HEK293 (cell line): ENCODE results near the gene SFMBT2.

Source experiments
- CTCF ChIA-PET: fragments of 350-600 bp; formaldehyde crosslinking; extraction: SDS; loops from one replicate; lab custom pipeline; 2021; ENCODE audit warnings: antibody characterized with exemption; lab: Yijun Ruan, JAX
- POLR2A ChIA-PET: fragments of 300-600 bp; formaldehyde crosslinking; extraction: SDS; loops from one replicate; lab custom pipeline; 2020; ENCODE audit warnings: antibody characterized with exemption, inconsistent platforms; lab: Yijun Ruan, JAX
- H3K27ac ChIP-seq: fragments of 200-500 bp; sonication (Bioruptor generic); 2 replicates; pipeline ENCODE4 v1.5.1; 2014; ENCODE audit warnings: low read depth, low read length, control low read depth, inconsistent platforms; ENCODE audit errors: extremely low read depth
- H3K36me3 ChIP-seq, 2 experiments: fragments of 200-500 bp in 1 of 2; sonication (Bioruptor generic) in 1 of 2; 1 replicate in 1 of 2; 2 replicates in 1 of 2; pipeline ENCODE4 v1.5.1; 2014 to 2017; ENCODE audit warnings: inconsistent platforms in 2 of 2, low read length in 2 of 2; ENCODE audit not compliant: control insufficient read depth in 2 of 2, insufficient read depth in 1 of 2
- H3K4me1 ChIP-seq: fragments of 200-500 bp; sonication (Bioruptor generic); 2 replicates; pipeline ENCODE4 v1.5.1; 2014; ENCODE audit warnings: mild to moderate bottlenecking, low read length, inconsistent platforms; ENCODE audit not compliant: control insufficient read depth, insufficient read depth
- H3K4me3 ChIP-seq: 2 replicates; pipeline ENCODE4 v1.5.1; 2011; ENCODE audit warnings: low read depth, mild to moderate bottlenecking, control low read depth, low read length, moderate library complexity
- H3K9me3 ChIP-seq: fragments of 200-500 bp; sonication (Bioruptor generic); 2 replicates; pipeline ENCODE4 v1.5.1; 2014; ENCODE audit warnings: low read depth, low read length, inconsistent platforms; ENCODE audit not compliant: control insufficient read depth, insufficient read depth
- FEZF1 ChIP-seq: fragments of 450-650 bp; formaldehyde crosslinking; IDR thresholded peaks from 2 replicates; pipeline ENCODE4 v1.5.1; 2016; ENCODE audit warnings: missing biosample characterization, missing genetic modification characterization
- IKZF3 ChIP-seq: fragments of 450-650 bp; IDR thresholded peaks from 2 replicates; pipeline ENCODE4 v1.5.0; 2018; ENCODE audit warnings: missing biosample characterization, mild to moderate bottlenecking, missing genetic modification characterization, moderate library complexity
- ZBTB26 ChIP-seq: fragments of 450-650 bp; formaldehyde crosslinking; optimal IDR thresholded peaks from 2 replicates; pipeline ENCODE3; 2016; ENCODE audit warnings: missing biosample characterization, mild to moderate bottlenecking, missing genetic modification characterization
- ZFP3 ChIP-seq: fragments of 450-650 bp; formaldehyde crosslinking; IDR thresholded peaks from 2 replicates; pipeline ENCODE4 v1.5.1; 2016; ENCODE audit warnings: low read depth, missing biosample characterization, missing genetic modification characterization
- ZFP41 ChIP-seq: fragments of 450-650 bp; formaldehyde crosslinking; IDR thresholded peaks from 2 replicates; pipeline ENCODE4 v1.5.1; 2016; ENCODE audit warnings: missing biosample characterization, missing genetic modification characterization, borderline replicate concordance
- ZIC2 ChIP-seq: fragments of 450-650 bp; formaldehyde crosslinking; IDR thresholded peaks from 2 replicates; pipeline ENCODE4 v1.5.1; 2016; ENCODE audit warnings: missing biosample characterization, missing genetic modification characterization
- ZNF157 ChIP-seq: fragments of 450-650 bp; formaldehyde crosslinking; IDR thresholded peaks from 2 replicates; pipeline ENCODE4 v1.5.1; 2016; ENCODE audit warnings: missing biosample characterization, missing genetic modification characterization
- ZNF23 ChIP-seq: fragments of 450-650 bp; formaldehyde crosslinking; IDR thresholded peaks from 2 replicates; pipeline ENCODE4 v1.5.1; 2016; ENCODE audit warnings: missing biosample characterization, missing genetic modification characterization, borderline replicate concordance
- ZNF239 ChIP-seq: fragments of 450-650 bp; formaldehyde crosslinking; IDR thresholded peaks from 2 replicates; pipeline ENCODE4 v1.5.1; 2016; ENCODE audit warnings: missing biosample characterization, missing genetic modification characterization
- ZNF341 ChIP-seq: fragments of 450-650 bp; formaldehyde crosslinking; IDR thresholded peaks from 2 replicates; pipeline ENCODE4; 2016; ENCODE audit warnings: low read depth, missing biosample characterization, missing genetic modification characterization
- ZNF350 ChIP-seq: fragments of 450-650 bp; formaldehyde crosslinking; IDR thresholded peaks from 2 replicates; pipeline ENCODE4 v1.5.0; 2017; ENCODE audit warnings: missing biosample characterization, mild to moderate bottlenecking, missing genetic modification characterization
- ZNF391 ChIP-seq: fragments of 450-650 bp; formaldehyde crosslinking; IDR thresholded peaks from 2 replicates; pipeline ENCODE4 v1.5.1; 2016; ENCODE audit warnings: low read depth, missing biosample characterization, missing genetic modification characterization, borderline replicate concordance
- ZNF433 ChIP-seq: fragments of 450-650 bp; formaldehyde crosslinking; IDR thresholded peaks from 2 replicates; pipeline ENCODE4 v1.5.1; 2016; ENCODE audit warnings: missing biosample characterization, missing genetic modification characterization, low read depth
- ZNF513 ChIP-seq: fragments of 450-650 bp; IDR thresholded peaks from 2 replicates; pipeline ENCODE4 v1.5.1; 2018; ENCODE audit warnings: missing biosample characterization, missing genetic modification characterization
- ZNF544 ChIP-seq: fragments of 450-650 bp; formaldehyde crosslinking; IDR thresholded peaks from 2 replicates; pipeline ENCODE4 v1.5.0; 2017; ENCODE audit warnings: missing biosample characterization, missing genetic modification characterization
- ZNF555 ChIP-seq: fragments of 450-650 bp; formaldehyde crosslinking; conservative IDR thresholded peaks from 2 replicates; pipeline ENCODE4 v1.5.1; 2017; ENCODE audit warnings: missing biosample characterization, mild to moderate bottlenecking, missing genetic modification characterization, inconsistent platforms
- ZNF600 ChIP-seq: fragments of 450-650 bp; formaldehyde crosslinking; IDR thresholded peaks from 2 replicates; pipeline ENCODE4 v1.5.1; 2016; ENCODE audit warnings: missing biosample characterization, missing genetic modification characterization
- ZNF660 ChIP-seq: fragments of 450-650 bp; IDR thresholded peaks from 2 replicates; pipeline ENCODE4 v1.5.1; 2018; ENCODE audit warnings: missing biosample characterization, mild to moderate bottlenecking, missing genetic modification characterization
- ZNF670 ChIP-seq: fragments of 450-650 bp; formaldehyde crosslinking; IDR thresholded peaks from 2 replicates; pipeline ENCODE4 v1.5.1; 2016; ENCODE audit warnings: missing biosample characterization, missing genetic modification characterization, low read depth
- ZNF768 ChIP-seq: fragments of 450-650 bp; formaldehyde crosslinking; IDR thresholded peaks from 2 replicates; pipeline ENCODE4 v1.5.1; 2018; ENCODE audit warnings: missing biosample characterization, mild to moderate bottlenecking, missing genetic modification characterization
- ZNF792 ChIP-seq: fragments of 450-650 bp; formaldehyde crosslinking; IDR thresholded peaks from 2 replicates; pipeline ENCODE4 v1.5.1; 2016; ENCODE audit warnings: missing biosample characterization, missing genetic modification characterization
- ZNF843 ChIP-seq: fragments of 450-650 bp; formaldehyde crosslinking; IDR thresholded peaks from 2 replicates; pipeline ENCODE4 v1.5.1; 2016; ENCODE audit warnings: missing biosample characterization, missing genetic modification characterization
- TF ChIP-seq, protein P1 (sequence below): fragments of 450-650 bp; formaldehyde crosslinking; IDR thresholded peaks from 2 replicates; pipeline ENCODE4 v1.5.1; 2016; ENCODE audit warnings: missing biosample characterization, missing genetic modification characterization
- TF ChIP-seq, protein P2 (sequence below): fragments of 450-650 bp; formaldehyde crosslinking; IDR thresholded peaks from 2 replicates; pipeline ENCODE4 v1.5.1; 2016; ENCODE audit warnings: missing biosample characterization, missing genetic modification characterization, low read depth
- TF ChIP-seq, protein P3 (sequence below): fragments of 450-650 bp; formaldehyde crosslinking; IDR thresholded peaks from 2 replicates; pipeline ENCODE4 v1.5.1; 2017; ENCODE audit warnings: missing biosample characterization, missing genetic modification characterization
- TF ChIP-seq, protein P4 (sequence below): fragments of 450-650 bp; formaldehyde crosslinking; IDR thresholded peaks from 2 replicates; pipeline ENCODE4 v1.5.1; 2016; ENCODE audit warnings: missing biosample characterization, missing genetic modification characterization
- TF ChIP-seq, protein P5 (sequence below): IDR thresholded peaks from 2 replicates; pipeline ENCODE4 v1.6.1; 2011; ENCODE audit warnings: mild to moderate bottlenecking, low read depth, low read length, borderline replicate concordance

Gene SFMBT2

DNA sequence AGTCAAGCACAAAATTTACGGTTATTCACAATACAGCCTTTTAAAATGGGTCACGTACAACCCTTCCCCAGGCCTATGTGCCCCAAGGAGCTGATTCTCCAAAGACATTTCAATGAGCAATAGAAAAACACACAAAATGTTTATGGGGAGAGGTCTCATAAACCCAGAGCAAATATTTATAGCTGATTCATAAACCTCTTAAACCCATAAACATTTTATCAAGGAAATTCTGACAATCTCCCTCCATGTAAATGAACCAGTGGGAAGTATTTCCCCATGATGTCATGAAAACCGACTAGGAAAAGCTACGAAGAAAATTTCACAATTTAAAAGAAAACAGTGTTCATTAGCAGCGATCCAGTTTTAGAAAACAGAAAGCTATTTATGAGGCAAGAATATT lies 36.0 kb downstream of the SFMBT2 start:
- Histone ChIP-seq H3K27ac (no peak overlapping the region), H3K4me3 (no peak overlapping the region), H3K36me3 (peaks cover 16 to 48% of the 10 kb centered on the region in 2 experiments; a peak in 2 of 3 replicates), H3K9me3 (no peaks in the 10 kb centered on the region), H3K4me1 (peaks cover 10% of the 10 kb centered on the region; the same call in 1 of the 2 replicates)
- TF ChIP-seq, protein P1, sequence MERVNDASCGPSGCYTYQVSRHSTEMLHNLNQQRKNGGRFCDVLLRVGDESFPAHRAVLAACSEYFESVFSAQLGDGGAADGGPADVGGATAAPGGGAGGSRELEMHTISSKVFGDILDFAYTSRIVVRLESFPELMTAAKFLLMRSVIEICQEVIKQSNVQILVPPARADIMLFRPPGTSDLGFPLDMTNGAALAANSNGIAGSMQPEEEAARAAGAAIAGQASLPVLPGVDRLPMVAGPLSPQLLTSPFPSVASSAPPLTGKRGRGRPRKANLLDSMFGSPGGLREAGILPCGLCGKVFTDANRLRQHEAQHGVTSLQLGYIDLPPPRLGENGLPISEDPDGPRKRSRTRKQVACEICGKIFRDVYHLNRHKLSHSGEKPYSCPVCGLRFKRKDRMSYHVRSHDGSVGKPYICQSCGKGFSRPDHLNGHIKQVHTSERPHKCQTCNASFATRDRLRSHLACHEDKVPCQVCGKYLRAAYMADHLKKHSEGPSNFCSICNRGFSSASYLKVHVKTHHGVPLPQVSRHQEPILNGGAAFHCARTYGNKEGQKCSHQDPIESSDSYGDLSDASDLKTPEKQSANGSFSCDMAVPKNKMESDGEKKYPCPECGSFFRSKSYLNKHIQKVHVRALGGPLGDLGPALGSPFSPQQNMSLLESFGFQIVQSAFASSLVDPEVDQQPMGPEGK (tag by site-specific recombination): no peak
- TF ChIP-seq ZNF341 (tag by site-specific recombination): peak; percentile 55; the same call in 1 of the 2 replicates
- TF ChIP-seq, protein P2, sequence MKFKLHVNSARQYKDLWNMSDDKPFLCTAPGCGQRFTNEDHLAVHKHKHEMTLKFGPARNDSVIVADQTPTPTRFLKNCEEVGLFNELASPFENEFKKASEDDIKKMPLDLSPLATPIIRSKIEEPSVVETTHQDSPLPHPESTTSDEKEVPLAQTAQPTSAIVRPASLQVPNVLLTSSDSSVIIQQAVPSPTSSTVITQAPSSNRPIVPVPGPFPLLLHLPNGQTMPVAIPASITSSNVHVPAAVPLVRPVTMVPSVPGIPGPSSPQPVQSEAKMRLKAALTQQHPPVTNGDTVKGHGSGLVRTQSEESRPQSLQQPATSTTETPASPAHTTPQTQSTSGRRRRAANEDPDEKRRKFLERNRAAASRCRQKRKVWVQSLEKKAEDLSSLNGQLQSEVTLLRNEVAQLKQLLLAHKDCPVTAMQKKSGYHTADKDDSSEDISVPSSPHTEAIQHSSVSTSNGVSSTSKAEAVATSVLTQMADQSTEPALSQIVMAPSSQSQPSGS: peak; percentile 84
- no peak for TF ChIP-seq ZNF600 (tag by site-specific recombination)
- TF ChIP-seq ZNF843: 0 out of 2 replicates have a peak, but pooled peaks have one; percentile 46
- TF ChIP-seq FEZF1 (tag by site-specific recombination): 0 out of 2 replicates have a peak, but pooled peaks have one; percentile 40
- TF ChIP-seq ZNF792: peak; percentile 16; the same call in 1 of the 2 replicates
- no peak for TF ChIP-seq ZFP3 (tag by site-specific recombination)
- no peak for TF ChIP-seq ZNF23
- no peak for TF ChIP-seq ZNF544 (tag by site-specific recombination)
- no peak for TF ChIP-seq ZNF513 (tag by site-specific recombination)
- TF ChIP-seq, protein P3, sequence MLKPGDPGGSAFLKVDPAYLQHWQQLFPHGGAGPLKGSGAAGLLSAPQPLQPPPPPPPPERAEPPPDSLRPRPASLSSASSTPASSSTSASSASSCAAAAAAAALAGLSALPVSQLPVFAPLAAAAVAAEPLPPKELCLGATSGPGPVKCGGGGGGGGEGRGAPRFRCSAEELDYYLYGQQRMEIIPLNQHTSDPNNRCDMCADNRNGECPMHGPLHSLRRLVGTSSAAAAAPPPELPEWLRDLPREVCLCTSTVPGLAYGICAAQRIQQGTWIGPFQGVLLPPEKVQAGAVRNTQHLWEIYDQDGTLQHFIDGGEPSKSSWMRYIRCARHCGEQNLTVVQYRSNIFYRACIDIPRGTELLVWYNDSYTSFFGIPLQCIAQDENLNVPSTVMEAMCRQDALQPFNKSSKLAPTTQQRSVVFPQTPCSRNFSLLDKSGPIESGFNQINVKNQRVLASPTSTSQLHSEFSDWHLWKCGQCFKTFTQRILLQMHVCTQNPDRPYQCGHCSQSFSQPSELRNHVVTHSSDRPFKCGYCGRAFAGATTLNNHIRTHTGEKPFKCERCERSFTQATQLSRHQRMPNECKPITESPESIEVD (tag by site-specific recombination): peak; percentile 89
- TF ChIP-seq IKZF3: no peak
- POLR2A ChIA-PET: interaction anchor here (1.3 kb wide), 1 partner anchor 11 kb away, joined by 3 read pairs; no protein-coding TSS in a partner anchor
- CTCF ChIA-PET: no interaction called here

- H3K9me3 ChIP-seq: no peaks in the 10 kb centered on the region
- H3K36me3 ChIP-seq: peaks cover 15 to 54% of the 10 kb centered on the region in 2 experiments
- ChIA-PET POLR2A (no interaction called here), CTCF (no interaction called here)
- no peak overlapping the region for H3K27ac ChIP-seq
- no peak overlapping the region for H3K4me3 ChIP-seq
- H3K4me1 ChIP-seq: peaks cover 10% of the 10 kb centered on the region; the same call in 1 of the 2 replicates
- TF ChIP-seq ZNF768 (tag by site-specific recombination) (no peak), ZNF350 (tag by site-specific recombination) (no peak), ZNF157 (tag by site-specific recombination) (no peak), ZNF433 (no peak), ZNF660 (tag by site-specific recombination) (no peak), ZBTB26 (tag by site-specific recombination) (no peak), ZNF555 (tag by site-specific recombination) (no peak), ZIC2 (tag by site-specific recombination) (no peak), ZNF391 (no peak), ZFP41 (no peak), ZNF239 (no peak), ZNF670 (no peak)
- TF ChIP-seq, protein P4, sequence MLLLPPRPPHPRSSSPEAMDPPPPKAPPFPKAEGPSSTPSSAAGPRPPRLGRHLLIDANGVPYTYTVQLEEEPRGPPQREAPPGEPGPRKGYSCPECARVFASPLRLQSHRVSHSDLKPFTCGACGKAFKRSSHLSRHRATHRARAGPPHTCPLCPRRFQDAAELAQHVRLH (tag by site-specific recombination): no peak
- TF ChIP-seq, protein P5, sequence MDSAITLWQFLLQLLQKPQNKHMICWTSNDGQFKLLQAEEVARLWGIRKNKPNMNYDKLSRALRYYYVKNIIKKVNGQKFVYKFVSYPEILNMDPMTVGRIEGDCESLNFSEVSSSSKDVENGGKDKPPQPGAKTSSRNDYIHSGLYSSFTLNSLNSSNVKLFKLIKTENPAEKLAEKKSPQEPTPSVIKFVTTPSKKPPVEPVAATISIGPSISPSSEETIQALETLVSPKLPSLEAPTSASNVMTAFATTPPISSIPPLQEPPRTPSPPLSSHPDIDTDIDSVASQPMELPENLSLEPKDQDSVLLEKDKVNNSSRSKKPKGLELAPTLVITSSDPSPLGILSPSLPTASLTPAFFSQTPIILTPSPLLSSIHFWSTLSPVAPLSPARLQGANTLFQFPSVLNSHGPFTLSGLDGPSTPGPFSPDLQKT: no peak
Measured at GRCh38 chr10:7373039-7373438, 37.8 kb downstream of the SFMBT2 start.
